G401.6 (cell line): Measurements from ENCODE around the gene XRCC6.
"Not testable (repeated sequence)": the region's sequence is repeated elsewhere in the genome, so short reads cannot be mapped to it uniquely, and the experiment has no call there.

Experiments used
- FAIRE-seq: peaks from 2 replicates; lab custom pipeline; 2012; peaks lifted over from hg19 to GRCh38; lab: Jason Lieb, UNC

XRCC6 gene

GRCh38 chr22:41598891-41599635 is 22.0 kb upstream of the XRCC6 start:
- FAIRE-seq, result no peak

- FAIRE-seq, result no peak
Observed at GRCh38 chr22:41600976-41601375, 20.1 kb upstream of the XRCC6 start.

DNA sequence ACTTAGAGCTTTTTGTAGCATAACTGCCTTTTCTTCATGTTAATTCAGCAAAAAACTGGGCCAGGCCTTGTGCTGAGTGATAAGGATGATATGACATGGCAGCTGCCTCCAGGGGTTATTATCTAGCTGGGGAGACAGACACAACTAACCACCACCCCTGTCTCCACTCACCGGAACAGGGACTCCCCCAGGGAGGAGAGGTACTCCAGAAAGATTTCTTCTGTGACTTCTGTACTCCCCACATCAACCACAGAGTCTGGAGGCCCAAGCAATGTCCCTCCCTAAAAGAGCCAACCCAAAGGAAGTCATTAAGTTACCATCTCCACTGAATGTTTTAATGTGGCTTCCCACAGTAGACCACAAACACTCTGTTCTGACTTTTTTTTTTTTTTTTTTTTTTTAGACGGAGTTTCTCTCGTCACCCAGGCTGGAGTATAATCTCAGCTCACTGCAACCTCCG is 17.2 kb upstream of the XRCC6 start:
- FAIRE-seq, result no peak

DNA sequence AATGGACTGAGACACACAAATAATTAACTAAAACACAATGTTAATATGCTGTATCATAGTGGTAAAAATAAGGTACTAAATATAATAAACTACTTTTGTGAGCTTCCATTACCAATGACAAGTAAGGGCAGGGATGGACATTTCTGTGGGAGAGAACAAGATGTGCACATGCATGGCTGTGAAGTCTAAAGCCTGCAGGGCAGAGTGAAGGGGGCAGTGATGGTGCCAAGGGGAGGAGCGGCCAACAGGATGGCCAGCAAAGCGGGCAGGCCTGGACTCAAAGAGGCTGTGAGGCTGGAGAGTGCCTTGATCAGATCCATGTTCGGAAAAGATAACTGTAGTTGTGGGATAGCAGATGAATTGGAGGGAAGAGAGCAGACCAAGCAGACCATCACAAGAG is 12.7 kb upstream of the XRCC6 start:
- no peak for FAIRE-seq

DNA sequence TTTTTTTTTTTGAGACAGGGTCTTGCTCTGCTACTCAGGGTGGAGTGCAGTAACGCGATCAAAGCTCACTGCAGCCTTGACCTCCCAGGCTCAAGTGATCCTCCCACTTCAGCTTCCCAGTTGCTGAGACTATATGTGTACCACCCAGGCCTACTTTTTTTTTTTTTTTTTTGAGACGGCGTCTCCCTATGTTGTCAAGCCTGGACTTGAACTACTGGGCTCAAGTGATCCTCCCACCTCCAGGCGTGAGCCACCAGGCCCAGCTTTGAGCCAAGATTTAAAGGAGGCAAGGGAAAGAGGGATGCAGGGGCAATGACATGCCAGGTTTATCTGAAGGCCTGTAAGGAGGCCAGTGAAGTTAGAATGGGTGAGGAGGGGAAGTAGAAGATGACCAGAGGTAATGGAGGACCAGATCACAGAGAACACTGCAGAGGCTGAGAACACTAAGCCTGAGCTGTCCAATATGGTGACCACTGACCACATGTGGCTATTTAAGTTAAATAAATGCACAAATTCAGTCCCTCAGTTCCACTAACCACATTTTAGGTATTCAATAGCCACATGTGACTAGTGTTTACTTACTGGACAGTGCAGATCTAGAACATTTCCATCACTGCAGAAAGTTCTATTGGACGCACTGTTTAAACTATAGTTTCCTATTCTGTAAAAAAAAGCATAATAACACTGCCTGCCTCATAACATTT is 8.3 kb upstream of the XRCC6 start:
- no peak for FAIRE-seq

DNA sequence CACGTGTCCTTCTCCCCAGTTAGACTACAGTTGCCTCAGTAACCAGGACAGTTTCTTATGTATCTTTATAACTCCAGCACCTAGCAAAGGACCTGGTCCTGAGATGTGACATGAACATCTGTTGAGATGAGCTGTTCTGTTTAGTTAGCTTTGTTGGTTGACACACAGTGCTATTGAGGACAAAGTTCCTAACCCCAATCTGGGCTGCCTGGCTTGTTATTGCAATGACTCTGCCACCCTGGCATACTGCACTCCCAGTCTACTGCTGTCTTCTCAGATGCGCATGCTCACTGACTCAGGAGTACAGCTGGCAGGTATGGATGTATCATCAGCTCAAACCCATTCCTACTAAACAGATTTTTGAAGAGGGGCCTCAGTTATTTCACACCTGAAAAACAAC is 7.6 kb upstream of the XRCC6 start:
- no peak for FAIRE-seq

DNA sequence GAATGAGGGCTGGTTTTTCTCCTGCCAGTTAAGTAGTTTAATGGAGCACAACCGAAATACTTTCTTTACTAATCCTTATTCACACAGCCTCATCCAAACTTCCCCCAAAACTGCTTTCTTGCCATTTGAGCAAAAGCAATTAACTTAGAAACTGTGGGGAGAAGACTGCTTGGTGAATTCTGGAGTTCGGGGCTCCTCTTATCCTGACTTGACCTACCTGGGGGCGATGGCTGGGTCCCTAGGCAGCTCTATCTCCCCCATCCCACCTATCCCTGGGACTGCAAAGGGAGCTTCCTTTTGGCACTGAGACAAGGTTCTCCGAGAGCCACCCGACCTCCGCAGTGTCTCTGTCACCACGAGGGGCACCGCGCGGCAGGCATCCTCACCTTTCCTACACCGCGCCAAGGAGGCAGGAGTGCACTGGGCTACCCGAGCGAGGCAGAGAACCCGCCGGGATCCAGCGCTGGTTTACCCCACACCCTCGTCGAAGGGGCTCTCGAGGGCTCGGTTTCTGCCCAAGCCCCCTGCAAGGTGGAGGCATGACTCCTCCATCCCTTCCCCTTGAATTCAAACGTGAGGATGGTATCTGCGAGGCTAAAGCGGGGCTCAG is 1.0 kb upstream of the XRCC6 start:
- no peak for FAIRE-seq

DNA sequence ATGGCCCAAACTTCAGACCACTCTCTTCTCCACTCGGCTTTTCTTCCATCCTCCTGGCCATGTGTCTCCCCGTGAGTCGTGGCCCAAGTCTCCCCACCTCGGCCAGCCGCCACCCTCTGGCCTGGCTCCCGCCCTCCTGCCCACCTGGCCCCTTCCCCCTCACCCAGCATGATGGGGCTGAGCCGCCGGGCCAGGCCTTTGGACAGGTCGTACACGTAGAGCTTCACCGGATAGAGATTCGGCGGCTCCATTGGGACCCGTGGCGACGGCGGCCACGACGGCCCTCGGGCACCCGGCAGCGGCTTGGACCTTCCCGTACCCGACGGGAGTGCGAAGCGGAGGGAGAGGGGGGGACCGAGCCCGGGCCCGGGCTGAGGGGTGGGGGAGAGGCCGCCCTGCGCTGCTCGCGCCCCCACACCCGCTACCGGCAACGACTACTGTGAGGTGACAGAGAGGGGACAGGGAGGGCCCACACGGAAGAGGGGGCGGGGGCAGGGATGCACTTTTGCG is 451 bp upstream of the XRCC6 start, which contains the start of gene DESI1:
DESI1 (minus strand) TSS at position 455 of the 510 bp plus-strand sequence; CDS start at position 251, 204 bp downstream.
- FAIRE-seq, result no peak

DNA sequence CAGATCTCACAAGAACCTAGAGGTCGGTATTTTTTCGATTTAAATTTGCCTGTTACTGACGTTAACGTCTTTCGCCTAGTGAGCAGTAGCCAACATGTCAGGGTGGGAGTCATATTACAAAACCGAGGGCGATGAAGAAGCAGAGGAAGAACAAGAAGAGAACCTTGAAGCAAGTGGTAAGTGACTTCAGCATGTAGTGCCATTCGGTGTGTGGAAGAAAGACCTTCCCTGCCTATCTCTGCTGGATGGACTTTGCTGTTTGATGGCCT is 750 bp downstream of the XRCC6 start:
- no peak for FAIRE-seq

- FAIRE-seq, result no peak
Observed at GRCh38 chr22:41625577-41625976, 4.5 kb downstream of the XRCC6 start.

DNA sequence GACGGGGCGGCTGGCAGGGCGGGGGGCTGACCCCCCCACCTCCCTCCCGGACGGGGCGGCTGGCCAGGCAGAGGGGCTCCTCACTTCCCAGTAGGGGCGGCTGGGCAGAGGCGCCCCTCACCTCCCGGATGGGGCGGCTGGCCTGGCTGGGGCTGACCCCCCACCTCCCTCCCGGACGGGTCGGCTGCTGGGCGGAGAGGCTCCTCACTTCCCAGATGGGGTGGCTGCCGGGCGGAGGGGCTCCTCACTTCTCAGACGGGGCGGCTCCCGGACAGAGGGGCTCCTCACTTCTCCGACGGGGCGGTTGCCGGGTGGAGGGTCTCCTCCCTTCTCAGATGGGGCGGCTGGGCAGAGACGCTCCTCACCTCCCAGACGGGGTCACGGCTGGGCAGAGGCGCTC is 10.0 kb downstream of the XRCC6 start:
- not testable (repeated sequence) for FAIRE-seq

- not testable (repeated sequence) for FAIRE-seq
Observed at GRCh38 chr22:41631615-41632014, 10.5 kb downstream of the XRCC6 start.

DNA sequence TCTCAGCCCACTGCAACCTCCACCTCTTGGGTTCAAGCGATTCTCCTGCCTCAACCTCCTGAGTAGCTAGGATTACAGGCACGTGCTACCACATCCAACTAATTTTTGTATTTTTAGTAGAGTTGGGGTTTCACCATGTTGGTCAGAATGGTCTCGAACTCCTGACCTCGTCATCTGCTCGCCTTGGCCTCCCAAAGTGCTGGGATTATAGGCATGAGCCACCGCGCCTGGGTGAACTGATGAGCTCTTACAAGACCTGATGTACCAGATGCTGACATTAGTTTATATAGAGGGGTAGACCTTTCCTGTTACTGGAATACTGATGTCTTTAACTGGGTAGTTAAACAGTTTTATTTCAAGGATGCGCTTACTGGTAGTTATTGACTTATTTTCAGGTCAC is 13.5 kb downstream of the XRCC6 start:
- FAIRE-seq, result not testable (repeated sequence)

DNA sequence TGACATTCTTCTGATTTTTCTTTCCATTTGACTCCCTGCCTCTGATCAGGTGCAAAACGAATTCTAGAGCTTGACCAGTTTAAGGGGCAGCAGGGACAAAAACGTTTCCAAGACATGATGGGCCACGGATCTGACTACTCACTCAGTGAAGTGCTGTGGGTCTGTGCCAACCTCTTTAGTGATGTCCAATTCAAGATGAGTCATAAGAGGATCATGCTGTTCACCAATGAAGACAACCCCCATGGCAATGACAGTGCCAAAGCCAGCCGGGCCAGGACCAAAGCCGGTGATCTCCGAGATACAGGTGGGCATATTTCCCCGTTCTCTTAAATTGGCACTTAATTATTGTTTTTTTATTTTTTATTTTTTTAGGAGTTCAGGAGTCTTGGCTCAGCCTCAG is 15.4 kb downstream of the XRCC6 start:
- FAIRE-seq, result no peak

- not testable (repeated sequence) for FAIRE-seq
Observed at GRCh38 chr22:41637623-41638022, 16.5 kb downstream of the XRCC6 start.

- no peak for FAIRE-seq
Observed at GRCh38 chr22:41638124-41638523, 17.0 kb downstream of the XRCC6 start.

DNA sequence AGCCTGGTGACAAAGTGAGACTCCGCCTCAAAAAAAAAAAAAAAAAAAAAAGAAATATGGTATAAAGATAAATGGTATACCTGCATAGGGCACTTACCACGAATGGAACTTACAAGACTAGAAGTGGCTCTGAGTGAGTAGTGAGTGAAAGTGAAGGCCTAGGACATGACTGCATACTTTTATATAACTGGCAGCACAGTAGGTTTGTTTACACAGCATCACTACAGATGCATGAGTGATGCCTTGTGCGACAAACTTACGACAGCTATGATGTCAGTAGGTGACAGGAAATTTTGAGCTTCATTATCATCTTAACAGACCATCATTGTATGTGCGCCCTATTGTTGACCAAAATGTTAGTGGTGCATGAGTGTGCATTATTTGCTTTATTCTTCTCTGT is 17.7 kb downstream of the XRCC6 start:
- no peak for FAIRE-seq

- FAIRE-seq, result no peak
Observed at GRCh38 chr22:41641854-41642253, 20.8 kb downstream of the XRCC6 start.

- FAIRE-seq, result no peak
Observed at GRCh38 chr22:41642331-41643110, 21.4 kb downstream of the XRCC6 start.

DNA sequence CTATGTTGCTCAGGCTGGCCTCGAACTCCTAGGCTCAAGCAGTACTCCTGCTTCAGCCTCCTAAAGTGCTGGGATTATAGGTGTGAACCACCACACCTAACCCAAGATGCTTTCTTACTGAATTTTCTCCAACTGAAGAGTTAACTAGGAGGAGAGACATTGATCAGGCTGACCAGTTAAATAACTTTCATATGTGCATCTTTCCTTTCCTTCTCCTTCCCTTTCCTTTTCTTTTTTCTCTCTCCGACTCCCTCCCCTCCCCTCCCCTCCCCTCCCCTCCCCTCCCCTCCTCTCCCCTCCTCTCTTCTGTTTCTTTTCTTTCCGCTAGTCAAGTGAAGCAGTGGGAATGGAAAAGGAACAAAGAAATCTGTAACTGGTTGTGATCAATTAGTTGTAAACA is 26.7 kb downstream of the XRCC6 start:
- FAIRE-seq, result no peak

GRCh38 chr22:41648432-41648831 is 27.3 kb downstream of the XRCC6 start:
- no peak for FAIRE-seq

DNA sequence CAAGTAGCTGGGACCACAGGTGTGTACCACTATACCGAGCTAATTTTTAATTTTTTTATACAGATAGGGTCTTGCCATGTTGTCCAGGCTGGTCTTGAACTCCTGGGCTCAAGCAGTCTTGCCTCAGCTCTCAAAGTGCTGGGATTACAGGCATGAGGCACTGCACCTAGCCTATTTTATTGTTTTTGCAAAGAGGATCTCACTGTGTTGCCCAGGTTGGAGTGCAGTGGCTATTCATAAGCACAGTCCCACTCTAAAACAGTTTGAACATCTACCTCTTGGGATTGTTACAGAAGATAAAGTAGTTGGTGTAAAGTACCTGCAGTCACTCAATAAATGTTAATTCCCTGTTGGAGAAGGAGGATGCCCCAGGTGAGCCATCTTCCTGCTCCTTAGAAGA is 29.1 kb downstream of the XRCC6 start:
- no peak for FAIRE-seq

GRCh38 chr22:41650821-41651220 is 29.7 kb downstream of the XRCC6 start:
- no peak for FAIRE-seq
